Chondrocyte (in vitro differentiated cells): ENCODE measurements around the gene AMDHD2. TPM values are rescaled to one million over a fixed set of nuclear protein-coding genes. Genes with fewer than 3 reads are reported as not detected.

Experiments
- DNase-seq: peaks from one replicate; pipeline ENCODE4 v3.0.0; 2021; ENCODE audit warnings: mixed read lengths, low spot score
- H3K27ac Mint-ChIP-seq: one replicate; pipeline ENCODE4 v1.8.0; 2021; ENCODE audit warnings: mild to moderate bottlenecking, moderate library complexity, mixed read lengths; ENCODE audit not compliant: unreplicated experiment
- H3K27me3 Mint-ChIP-seq: 2 replicates; pipeline ENCODE4 v1.8.0; 2021; ENCODE audit warnings: low read depth, mixed read lengths
- H3K36me3 Mint-ChIP-seq: 2 replicates; pipeline ENCODE4 v1.8.0; 2021; ENCODE audit warnings: low read depth, mixed read lengths
- H3K4me1 Mint-ChIP-seq: 2 replicates; pipeline ENCODE4 v1.8.0; 2021; ENCODE audit warnings: low read depth, mild to moderate bottlenecking, mixed read lengths
- H3K4me3 Mint-ChIP-seq: one replicate; pipeline ENCODE4 v1.8.0; 2021; ENCODE audit warnings: mild to moderate bottlenecking, moderate library complexity, mixed read lengths; ENCODE audit not compliant: unreplicated experiment
- H3K9me3 Mint-ChIP-seq: 2 replicates; pipeline ENCODE4 v1.8.0; 2021; ENCODE audit warnings: low read depth, mixed read lengths
- CTCF ChIP-seq: fragments of 200-600 bp; sonication (generic); IDR thresholded peaks from 2 replicates; pipeline ENCODE4 v1.5.0; 2021; ENCODE audit warnings: antibody characterized with exemption, mild to moderate bottlenecking, moderate library complexity
- long read RNA-seq: library from polyadenylated mRNA; stranded (forward); transcript quantifications from one replicate; pipeline ENCODE4 v2.0.0, GENCODE V29; 2021
- total RNA-seq: library from RNA; stranded (reverse); gene quantifications from 3 replicates; pipeline ENCODE4 v1.2.1, GENCODE V29; 2021

The AMDHD2 gene
- total RNA-seq: 35.4 to 37.0 TPM (median 36.3 TPM) in 3 replicates
- long read RNA-seq, transcript AMDHD2-202 (10 exons, 3,273 nt): minor isoform, 6 of 65 reads
- long read RNA-seq, transcript AMDHD2-201 (11 exons, 1,459 nt): major isoform, 23 of 65 reads
- long read RNA-seq, transcript AMDHD2-219 (10 exons, 2,890 nt): minor isoform, 8 of 65 reads
- long read RNA-seq, partial matches to known transcripts: 5 of 65 reads
- long read RNA-seq, other reads (novel, unspliced or antisense): 20 of 65 reads

- peak within 1 kb of the TSS; percentile 98 for H3K27ac Mint-ChIP-seq
- H3K36me3 Mint-ChIP-seq: peaks cover 12% of the 10 kb centered on the region
- DNase-seq: peak; percentile 95
- TF ChIP-seq CTCF: no peak
- H3K27me3 Mint-ChIP-seq: no peaks in the 10 kb centered on the region
- H3K4me3 Mint-ChIP-seq: peak within 1 kb of the TSS; percentile 78
- no peaks in the 10 kb centered on the region for H3K9me3 Mint-ChIP-seq
- H3K4me1 Mint-ChIP-seq: peaks cover 47% of the 10 kb centered on the region
These were observed at the start of gene AMDHD2 for GRCh38 chr16:2520097-2520783. AMDHD2 (plus strand) TSS chr16:2520371; CDS start chr16:2520459, 88 bp downstream.

- H3K9me3 Mint-ChIP-seq: no peaks in the 10 kb centered on the region
- H3K27me3 Mint-ChIP-seq: no peaks in the 10 kb centered on the region
- TF ChIP-seq CTCF: no peak
- DNase-seq: no peak
- peak overlapping the region; percentile 9 for H3K27ac Mint-ChIP-seq
- H3K4me1 Mint-ChIP-seq: peaks cover 25% of the 10 kb centered on the region
- no peaks in the 10 kb centered on the region for H3K36me3 Mint-ChIP-seq
- H3K4me3 Mint-ChIP-seq: peak overlapping the region; percentile 2
These were observed 49.6 kb upstream of the AMDHD2 start for GRCh38 chr16:2470603-2471015.

- DNase-seq: peak; percentile 85
- no peaks in the 10 kb centered on the region for H3K9me3 Mint-ChIP-seq
- H3K27me3 Mint-ChIP-seq: no peaks in the 10 kb centered on the region
- H3K4me1 Mint-ChIP-seq: peaks cover 30% of the 10 kb centered on the region
- H3K27ac Mint-ChIP-seq: peak within 1 kb of the TSS; percentile 9
- H3K4me3 Mint-ChIP-seq: peak within 1 kb of the TSS; percentile 2
- no peaks in the 10 kb centered on the region for H3K36me3 Mint-ChIP-seq
- TF ChIP-seq CTCF: no peak
These were observed 49.0 kb upstream of the AMDHD2 start, which contains the start of gene NTN3 for GRCh38 chr16:2471016-2471652. NTN3 (plus strand) TSS chr16:2471297; CDS start chr16:2471702, 405 bp downstream.

- no peaks in the 10 kb centered on the region for H3K9me3 Mint-ChIP-seq
- TF ChIP-seq CTCF: no peak
- H3K4me1 Mint-ChIP-seq: peaks cover 31% of the 10 kb centered on the region
- no peak overlapping the region for H3K27ac Mint-ChIP-seq
- DNase-seq: peak; percentile 82
- H3K27me3 Mint-ChIP-seq: no peaks in the 10 kb centered on the region
- no peak overlapping the region for H3K4me3 Mint-ChIP-seq
- H3K36me3 Mint-ChIP-seq: no peaks in the 10 kb centered on the region
These were observed 48.3 kb upstream of the AMDHD2 start for GRCh38 chr16:2471653-2472487.

- no peaks in the 10 kb centered on the region for H3K27me3 Mint-ChIP-seq
- H3K36me3 Mint-ChIP-seq: no peaks in the 10 kb centered on the region
- no peaks in the 10 kb centered on the region for H3K9me3 Mint-ChIP-seq
- no peak overlapping the region for H3K27ac Mint-ChIP-seq
- peaks cover 31% of the 10 kb centered on the region for H3K4me1 Mint-ChIP-seq
- no peak overlapping the region for H3K4me3 Mint-ChIP-seq
- no peak for TF ChIP-seq CTCF
- DNase-seq: peak; percentile 90
These were observed 47.7 kb upstream of the AMDHD2 start for GRCh38 chr16:2472488-2472864.
